Smooth muscle cell of the coronary artery (primary cell): ENCODE data around the gene GPAT3. TPM values are rescaled to one million over a fixed set of nuclear protein-coding genes. Genes with fewer than 3 reads are reported as not detected.

Source experiments
- total RNA-seq: library from RNA; depleted of rRNA; stranded (reverse); fragments of >200 nt; gene quantifications from 2 replicates; pipeline ENCODE4 v1.2.3, GENCODE V29; 2014; ENCODE audit warnings: low replicate concordance

The GPAT3 gene
- 1.1 and 4.3 TPM in 2 replicates for total RNA-seq

DNA sequence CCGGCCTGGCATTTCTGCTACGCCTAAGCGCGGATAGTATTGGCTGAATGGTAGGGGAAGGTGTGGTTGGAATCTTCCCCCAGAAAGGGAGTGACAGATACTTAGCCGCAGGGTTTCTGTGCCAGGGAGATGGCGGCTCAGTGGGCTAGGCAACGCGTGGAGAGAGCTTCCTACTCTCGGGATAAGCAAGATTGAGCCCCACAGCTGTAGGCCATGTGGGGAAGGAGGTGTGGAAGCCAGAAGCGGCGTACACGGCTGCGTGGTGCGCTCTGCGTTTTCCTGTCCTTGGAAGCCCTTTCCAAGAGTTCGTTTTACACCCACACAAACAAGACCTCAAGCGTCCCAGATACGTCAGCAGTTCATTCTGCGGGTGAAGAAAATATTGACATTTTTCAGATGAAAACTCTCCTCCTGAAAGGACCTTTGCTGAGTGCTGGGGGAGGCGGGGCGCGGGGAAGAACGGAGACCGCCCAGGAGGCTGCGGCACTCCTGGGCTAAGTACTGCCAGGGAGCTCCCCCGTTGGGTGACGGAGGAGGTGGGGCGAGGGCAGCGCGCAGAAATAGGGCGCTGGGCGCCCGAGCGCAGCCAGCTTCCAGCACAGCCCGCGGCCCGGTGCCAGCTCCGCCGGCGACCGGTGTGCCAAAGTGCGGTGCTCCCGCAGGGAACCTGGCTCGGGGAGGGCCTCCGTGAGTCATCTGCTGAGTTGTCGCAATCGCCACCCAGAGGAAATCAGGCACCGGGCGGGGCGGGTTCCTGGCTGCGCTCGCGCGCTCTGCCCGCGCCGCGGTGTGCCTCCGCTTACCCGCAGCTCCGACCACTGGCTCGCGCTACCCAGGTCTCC lies at the start of gene GPAT3:
Gene GPAT3, plus strand, starts transcription at position 589 of the 842 bp plus-strand sequence. CDS start 515 bp downstream, outside the sequence.

Other genes starting within 250 kb of the GPAT3 start
- gene HPSE, start 201.3 kb upstream of the GPAT3 start, total RNA-seq, result 0.23 and 0.59 TPM in 2 replicates
- 11.8 and 17.2 TPM in 2 replicates for gene HELQ, start 80.3 kb upstream of the GPAT3 start, total RNA-seq
- 14.5 and 37.3 TPM in 2 replicates for gene MRPS18C, start 80.0 kb upstream of the GPAT3 start, total RNA-seq
- 10.9 and 15.0 TPM in 2 replicates for gene ABRAXAS1, start 51.0 kb upstream of the GPAT3 start, total RNA-seq